WERI-Rb-1 (cell line): ENCODE results near the gene NCL.

Experiments
- DNase-seq: peaks from one replicate; pipeline ENCODE4 v3.0.0-alpha.2; 2020
- H3K27ac ChIP-seq: fragments of 250-450 bp; sonication (Bioruptor Pico); 2 replicates; pipeline ENCODE4 v1.5.1; 2020; ENCODE audit warnings: mild to moderate bottlenecking, moderate library complexity
- H3K27me3 ChIP-seq: fragments of 250-450 bp; sonication (Bioruptor Pico); 2 replicates; pipeline ENCODE4 v1.5.1; 2021; ENCODE audit warnings: mild to moderate bottlenecking, low read depth, moderate library complexity; ENCODE audit not compliant: insufficient read depth, severe bottlenecking
- H3K36me3 ChIP-seq: fragments of 250-450 bp; sonication (Bioruptor Pico); 2 replicates; pipeline ENCODE4 v1.5.1; 2020; ENCODE audit warnings: mild to moderate bottlenecking, moderate library complexity
- H3K4me3 ChIP-seq: 2 replicates; pipeline ENCODE4 v1.5.1; 2011; ENCODE audit warnings: low read depth, mild to moderate bottlenecking, control low read depth, low read length
- H3K9me3 ChIP-seq: fragments of 250-450 bp; sonication (Bioruptor Pico); 2 replicates; pipeline ENCODE4 v1.5.1; 2021; ENCODE audit warnings: mild to moderate bottlenecking, moderate library complexity; ENCODE audit not compliant: severe bottlenecking
- CTCF ChIP-seq: IDR thresholded peaks from 2 replicates; pipeline ENCODE4 v1.5.1; 2011; ENCODE audit warnings: low read depth, mild to moderate bottlenecking, control low read depth, inconsistent platforms, low read length

NCL gene

GRCh38 chr2:231460073-231460835 is 4.0 kb downstream of the NCL start:
- Histone ChIP-seq H3K27me3 (no peaks in the 10 kb centered on the region), H3K36me3 (peaks cover 90% of the 10 kb centered on the region), H3K27ac (no peak overlapping the region), H3K4me3 (no peak overlapping the region), H3K9me3 (no peaks in the 10 kb centered on the region)
- TF ChIP-seq CTCF: no peak
- no peak for DNase-seq

GRCh38 chr2:231458368-231458767 is 5.9 kb downstream of the NCL start:
- DNase-seq: no peak
- Histone ChIP-seq H3K9me3 (no peaks in the 10 kb centered on the region), H3K36me3 (peaks cover 100% of the 10 kb centered on the region), H3K27me3 (no peaks in the 10 kb centered on the region), H3K27ac (no peak overlapping the region), H3K4me3 (no peak overlapping the region)
- TF ChIP-seq CTCF: no peak

- Histone ChIP-seq H3K27ac (no peak overlapping the region), H3K36me3 (peaks cover 98% of the 10 kb centered on the region), H3K27me3 (no peaks in the 10 kb centered on the region), H3K4me3 (no peak overlapping the region), H3K9me3 (no peaks in the 10 kb centered on the region)
- no peak for DNase-seq
- no peak for TF ChIP-seq CTCF
These were observed 7.2 kb downstream of the NCL start for GRCh38 chr2:231457101-231457500.

GRCh38 chr2:231456295-231457004 is 7.8 kb downstream of the NCL start:
- Histone ChIP-seq H3K27me3 (no peaks in the 10 kb centered on the region), H3K27ac (no peak overlapping the region), H3K9me3 (no peaks in the 10 kb centered on the region), H3K4me3 (no peak overlapping the region), H3K36me3 (peaks cover 97% of the 10 kb centered on the region)
- TF ChIP-seq CTCF: no peak
- no peak for DNase-seq

- no peak for TF ChIP-seq CTCF
- H3K27ac ChIP-seq: no peak overlapping the region
- peaks cover 93% of the 10 kb centered on the region for H3K36me3 ChIP-seq
- no peak overlapping the region for H3K4me3 ChIP-seq
- H3K9me3 ChIP-seq: no peaks in the 10 kb centered on the region
- H3K27me3 ChIP-seq: no peaks in the 10 kb centered on the region
- DNase-seq: no peak
These were observed 8.4 kb downstream of the NCL start for GRCh38 chr2:231455890-231456289.

GRCh38 chr2:231455222-231455621 is 9.1 kb downstream of the NCL start:
- TF ChIP-seq CTCF: no peak
- H3K27me3 ChIP-seq: no peaks in the 10 kb centered on the region
- H3K27ac ChIP-seq: no peak overlapping the region
- no peaks in the 10 kb centered on the region for H3K9me3 ChIP-seq
- H3K36me3 ChIP-seq: peaks cover 87% of the 10 kb centered on the region
- no peak overlapping the region for H3K4me3 ChIP-seq
- DNase-seq: no peak
